GM18861 (cell line): ENCODE data around the gene TMPRSS11E.
"Not testable (repeated sequence)": the region's sequence is repeated elsewhere in the genome, so short reads cannot be mapped to it uniquely, and the experiment has no call there.

Experiments
- ATAC-seq: cut with Tn5 transposase; IDR thresholded peaks from one replicate; pipeline ENCODE4 v1.9.1; 2021; ENCODE audit not compliant: unreplicated experiment

TMPRSS11E gene

DNA sequence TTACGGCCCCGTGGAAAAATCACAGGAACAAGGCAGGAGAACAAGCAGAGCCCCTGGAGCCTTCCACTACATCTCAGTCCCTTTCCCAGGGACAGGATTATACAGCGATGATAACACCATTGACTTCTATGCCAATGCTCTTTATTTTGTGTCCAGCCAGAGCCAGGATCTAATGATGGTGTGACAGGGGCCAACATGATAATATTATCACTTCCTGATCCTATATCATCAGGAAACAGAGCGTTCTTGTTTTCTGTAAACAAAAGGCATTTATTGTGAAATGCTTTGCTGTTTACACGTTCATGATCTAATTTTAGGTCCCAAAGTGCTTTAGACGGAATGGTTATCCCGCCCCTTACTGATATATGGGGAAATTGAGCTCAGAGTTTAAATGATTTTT lies 12.8 kb downstream of the TMPRSS11E start:
- no peak for ATAC-seq

DNA sequence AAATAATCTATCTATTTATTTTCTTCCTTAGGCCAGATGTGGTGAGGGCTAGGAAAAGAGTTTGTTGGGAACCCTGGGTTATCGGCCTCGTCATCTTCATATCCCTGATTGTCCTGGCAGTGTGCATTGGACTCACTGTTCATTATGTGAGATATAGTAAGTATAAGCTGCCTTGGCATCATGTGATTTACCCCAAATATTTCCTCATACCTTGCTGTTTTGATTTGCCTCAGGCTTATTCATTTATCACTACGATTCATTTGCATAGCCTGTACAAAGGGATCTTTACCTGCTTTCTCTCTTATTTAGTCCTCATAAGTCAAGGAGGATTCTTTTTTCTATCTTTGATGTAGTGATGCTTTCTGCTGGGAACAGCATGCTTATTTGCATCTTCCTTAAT lies 14.5 kb downstream of the TMPRSS11E start:
- no peak for ATAC-seq

DNA sequence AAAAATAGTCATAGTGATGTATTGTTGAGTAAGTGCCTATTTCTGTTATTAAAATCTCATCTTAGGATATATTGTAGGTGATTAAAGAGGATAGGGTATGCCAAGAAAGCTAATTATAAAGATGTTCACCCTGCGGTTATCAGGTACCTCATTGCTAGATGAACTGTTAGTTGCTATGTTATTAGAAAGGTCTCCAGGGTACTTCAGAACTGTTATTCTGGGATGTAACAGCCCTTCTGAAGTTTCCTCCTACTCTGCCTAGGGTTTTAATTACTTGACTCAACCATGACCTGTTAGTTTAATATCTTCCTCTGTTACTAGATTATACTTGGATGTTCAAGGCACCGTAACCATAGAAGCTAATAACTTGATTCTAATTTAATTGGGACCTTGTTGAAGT lies 15.4 kb downstream of the TMPRSS11E start:
- no peak for ATAC-seq

DNA sequence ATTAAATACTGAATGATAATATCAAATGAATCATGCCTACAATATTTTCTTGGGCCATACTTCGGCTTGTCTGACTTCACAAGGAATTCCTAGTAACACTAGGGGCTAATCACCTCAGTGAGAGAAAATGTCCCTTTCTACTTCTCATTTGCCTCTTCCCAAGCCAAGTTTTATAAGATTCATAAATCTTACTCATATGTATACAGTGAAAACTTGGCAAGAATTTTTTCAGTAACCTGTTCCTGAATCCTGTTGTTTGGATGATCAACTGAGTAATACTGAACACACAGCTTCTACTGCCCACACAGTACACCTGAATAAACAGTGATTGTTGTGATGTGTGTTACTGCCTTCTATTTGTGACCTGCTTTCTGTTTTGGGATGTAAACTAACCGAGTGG lies 16.5 kb downstream of the TMPRSS11E start:
- no peak for ATAC-seq

DNA sequence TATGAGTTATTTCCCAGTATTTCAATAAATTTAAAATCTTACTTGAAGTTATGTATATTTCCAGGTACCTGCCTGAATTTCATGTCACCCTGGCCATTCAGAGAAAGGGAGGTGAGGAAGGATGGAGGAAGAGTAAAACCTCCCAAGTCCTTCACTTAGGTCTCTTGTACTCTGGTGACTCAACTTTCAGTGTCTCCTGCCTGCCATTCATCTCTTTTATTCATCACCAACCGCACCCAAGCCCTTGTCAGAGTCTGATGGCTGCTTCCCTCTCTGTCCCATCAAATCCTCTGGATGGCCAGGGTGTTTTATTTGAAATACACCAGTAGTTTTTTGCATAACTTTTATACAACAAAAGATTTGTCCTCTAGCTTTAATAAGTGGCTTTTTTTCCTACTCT lies 17.8 kb downstream of the TMPRSS11E start:
- no peak for ATAC-seq

DNA sequence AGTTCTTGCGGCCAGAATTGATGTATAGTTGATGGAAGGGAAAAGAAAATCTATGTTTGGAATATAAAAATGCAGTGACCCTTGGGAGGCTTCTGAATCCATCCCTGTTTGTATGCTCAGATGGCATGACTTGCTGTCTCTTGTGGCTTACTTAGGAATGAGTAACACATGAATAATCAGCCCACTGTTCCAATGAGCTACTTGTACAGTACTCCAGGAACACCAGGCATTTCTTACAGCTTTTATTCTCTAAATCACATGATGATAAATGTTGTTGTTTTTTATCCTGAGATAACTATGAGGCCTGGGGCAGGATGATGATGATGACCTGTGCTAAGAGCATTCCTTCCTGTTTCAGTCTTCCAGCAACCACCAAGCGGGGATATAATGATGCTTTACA lies 18.9 kb downstream of the TMPRSS11E start:
- ATAC-seq: no peak

DNA sequence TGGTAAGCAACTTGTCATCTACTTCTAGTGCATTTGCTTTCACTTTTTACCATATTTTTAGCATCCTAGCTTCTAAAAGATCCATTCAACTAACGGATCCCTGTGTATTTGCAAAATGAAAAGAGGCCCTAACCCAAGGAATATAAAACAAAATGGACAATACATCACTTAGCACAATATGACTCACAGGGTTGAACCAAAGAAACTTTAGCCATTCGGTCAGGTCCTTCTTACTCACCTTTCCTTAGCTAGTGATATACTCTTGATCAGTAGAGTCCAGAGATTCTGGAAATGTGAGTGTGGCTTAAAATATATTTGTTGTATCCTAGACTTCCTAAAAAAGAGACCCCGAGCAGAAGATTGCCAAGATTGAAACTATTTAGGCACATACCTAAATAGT lies 19.5 kb downstream of the TMPRSS11E start:
- no peak for ATAC-seq

DNA sequence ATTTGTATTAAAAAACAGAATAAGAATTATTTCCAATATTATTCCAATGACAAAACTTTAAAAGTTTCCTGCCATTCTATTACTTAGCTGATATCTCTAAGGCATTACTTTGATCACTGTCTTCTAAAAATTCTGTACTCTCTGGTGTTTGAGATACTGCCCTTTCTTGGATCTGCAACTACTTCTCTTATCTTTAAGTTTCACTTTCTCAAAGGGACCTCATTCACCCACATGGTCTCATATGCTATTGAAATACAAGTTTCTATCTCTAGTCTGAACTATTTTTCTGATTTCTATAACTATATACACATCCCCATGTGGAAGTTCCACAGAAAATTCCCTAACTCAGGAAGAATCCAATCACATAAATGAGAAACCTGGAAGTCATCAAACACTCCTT lies 22.2 kb downstream of the TMPRSS11E start:
- ATAC-seq: no peak

DNA sequence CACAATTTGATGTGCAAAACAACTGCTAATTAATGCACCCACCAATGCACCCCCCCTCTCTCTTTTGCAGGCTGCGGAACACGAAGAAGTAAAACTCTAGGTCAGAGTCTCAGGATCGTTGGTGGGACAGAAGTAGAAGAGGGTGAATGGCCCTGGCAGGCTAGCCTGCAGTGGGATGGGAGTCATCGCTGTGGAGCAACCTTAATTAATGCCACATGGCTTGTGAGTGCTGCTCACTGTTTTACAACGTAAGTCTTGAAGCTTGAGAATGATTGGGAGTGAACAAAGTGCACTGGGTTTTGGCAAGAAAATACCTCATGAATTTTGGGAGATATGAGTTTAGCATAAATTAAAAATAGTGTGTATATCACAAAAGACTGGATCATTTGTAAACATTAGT lies 28.9 kb downstream of the TMPRSS11E start:
- ATAC-seq: no peak

DNA sequence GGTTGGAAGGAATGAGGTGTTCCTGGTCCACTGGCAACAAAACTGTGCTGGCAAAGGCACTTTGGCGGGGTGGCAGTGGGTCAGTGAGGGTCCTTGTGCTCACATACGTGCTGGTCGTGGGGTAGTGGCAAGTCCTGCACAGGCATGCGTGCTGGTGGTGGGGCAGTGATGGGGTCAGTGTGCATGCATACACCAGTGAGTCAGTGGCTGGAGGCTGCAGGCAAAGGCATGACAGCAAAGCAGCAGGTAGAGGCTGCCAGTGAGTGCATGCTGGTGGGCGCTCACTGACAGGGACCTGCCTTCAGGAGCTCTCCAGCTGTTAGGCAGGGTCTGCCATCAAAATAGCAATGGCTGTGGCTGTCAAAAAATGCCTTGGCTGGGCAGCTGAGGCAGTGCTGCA lies 42.1 kb downstream of the TMPRSS11E start:
- no peak for ATAC-seq

DNA sequence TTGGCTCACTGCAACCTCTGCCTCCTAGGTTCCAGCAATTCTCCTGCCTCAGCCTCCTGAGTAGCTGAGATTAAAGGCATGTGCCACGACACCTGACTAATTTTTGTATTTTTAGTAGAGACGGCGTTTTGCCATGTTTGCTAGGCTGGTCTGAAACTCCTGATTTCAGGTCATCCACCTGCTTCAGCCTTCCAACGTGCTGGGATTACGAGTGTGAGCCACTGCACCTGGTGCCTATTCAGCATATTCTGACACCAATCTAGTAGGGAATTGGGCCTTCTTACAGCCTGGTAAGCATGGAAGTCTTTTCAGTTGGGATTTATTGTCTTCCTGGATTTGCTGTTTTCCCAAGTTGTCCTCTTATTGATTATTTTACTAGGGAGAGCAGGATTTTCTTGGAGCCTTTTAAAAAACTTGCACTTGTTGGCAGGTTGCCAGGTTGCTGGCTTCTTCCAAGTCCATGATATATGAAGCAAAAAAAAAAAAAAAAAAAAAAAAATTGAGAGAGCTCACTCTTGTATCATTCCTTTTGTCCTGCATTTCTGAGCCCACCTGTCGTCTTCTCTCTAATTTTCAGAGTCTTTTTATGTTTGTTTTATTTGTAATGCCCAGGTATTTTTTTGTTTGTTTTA lies 43.7 kb downstream of the TMPRSS11E start:
- ATAC-seq: no peak

DNA sequence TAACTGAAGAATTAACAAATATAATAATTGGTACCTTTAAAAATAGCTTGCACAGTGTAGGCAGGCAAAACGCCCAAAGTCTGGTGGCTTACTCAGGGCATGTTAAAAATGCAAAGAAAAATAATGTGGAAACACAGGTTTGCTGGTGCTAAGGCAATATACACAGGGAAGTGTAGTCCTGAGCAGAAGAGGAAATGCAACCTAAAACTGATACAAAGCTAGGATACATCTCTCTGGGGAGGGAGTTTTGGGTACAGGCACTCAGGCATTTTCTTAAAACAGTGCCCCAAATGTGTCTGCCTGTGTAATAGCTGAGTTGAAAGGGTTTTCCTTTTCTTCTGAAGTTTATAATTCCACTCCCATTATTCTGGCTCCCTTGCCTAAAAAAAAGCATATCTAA lies 47.4 kb downstream of the TMPRSS11E start:
- no peak for ATAC-seq

DNA sequence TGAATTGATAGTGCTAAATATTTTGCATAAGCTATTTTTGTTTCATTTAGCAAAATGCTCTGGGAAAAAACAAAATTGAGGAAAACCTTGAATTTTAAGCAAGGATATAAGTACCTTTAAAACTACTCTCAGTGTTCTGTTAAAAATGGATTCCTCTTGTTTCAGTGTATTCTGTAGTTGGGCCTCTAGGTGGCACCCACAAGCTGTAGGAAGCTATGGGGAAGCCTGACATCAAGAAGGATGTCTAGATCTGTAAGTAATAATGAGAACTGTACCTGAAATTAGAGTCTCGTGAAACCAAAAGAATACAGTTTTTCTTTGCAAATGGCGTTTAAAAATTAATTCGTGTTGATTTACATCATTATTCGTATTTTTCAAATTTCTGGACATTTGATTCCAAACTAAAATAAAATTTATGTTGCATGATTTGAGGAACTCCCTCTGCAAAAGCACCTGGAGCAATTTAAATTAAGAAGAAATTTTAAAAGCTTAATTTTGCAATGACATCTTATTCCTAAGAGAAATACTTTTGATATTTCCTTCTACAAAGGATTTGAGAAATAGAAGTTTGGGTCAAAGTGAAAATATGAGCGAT lies 51.2 kb downstream of the TMPRSS11E start:
- peak; percentile 84 for ATAC-seq

DNA sequence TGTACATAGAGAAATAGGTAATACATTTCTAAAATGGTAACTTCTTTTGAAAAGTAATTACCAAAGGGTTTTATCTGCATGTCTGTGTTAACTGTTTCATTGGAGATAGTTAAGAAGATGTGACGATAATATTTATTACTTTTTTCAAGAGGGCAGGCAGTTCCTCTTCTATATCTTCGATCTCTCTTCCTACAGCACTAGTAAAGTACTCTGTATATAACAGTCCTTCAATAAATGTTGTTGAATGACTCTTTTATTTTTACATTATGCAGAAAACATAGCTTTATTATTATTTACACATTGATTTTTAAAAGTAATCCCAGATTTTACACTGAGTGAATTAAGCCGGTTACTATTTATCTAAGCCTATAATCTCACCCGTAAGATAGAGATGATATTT lies 51.8 kb downstream of the TMPRSS11E start:
- ATAC-seq: no peak

DNA sequence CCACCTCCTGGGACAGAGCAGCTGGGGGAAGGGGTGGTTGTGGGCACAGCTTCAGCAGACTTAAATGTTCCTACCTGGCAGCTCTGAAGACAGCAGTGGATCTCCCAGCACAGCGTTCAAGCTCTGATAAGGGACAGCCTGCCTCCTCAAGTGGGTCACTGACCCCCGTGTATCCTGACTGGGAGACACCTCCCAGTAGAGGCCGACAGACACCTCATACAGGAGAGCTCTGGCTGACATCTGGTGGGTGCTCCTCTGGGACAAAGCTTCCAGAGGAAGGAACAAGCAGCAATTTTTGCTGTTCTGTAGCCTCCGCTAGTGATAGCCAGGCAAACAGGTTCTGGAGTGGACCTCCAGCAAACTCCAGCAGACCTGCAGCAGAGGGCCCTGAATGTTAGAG lies 56.2 kb downstream of the TMPRSS11E start:
- ATAC-seq: not testable (repeated sequence)

DNA sequence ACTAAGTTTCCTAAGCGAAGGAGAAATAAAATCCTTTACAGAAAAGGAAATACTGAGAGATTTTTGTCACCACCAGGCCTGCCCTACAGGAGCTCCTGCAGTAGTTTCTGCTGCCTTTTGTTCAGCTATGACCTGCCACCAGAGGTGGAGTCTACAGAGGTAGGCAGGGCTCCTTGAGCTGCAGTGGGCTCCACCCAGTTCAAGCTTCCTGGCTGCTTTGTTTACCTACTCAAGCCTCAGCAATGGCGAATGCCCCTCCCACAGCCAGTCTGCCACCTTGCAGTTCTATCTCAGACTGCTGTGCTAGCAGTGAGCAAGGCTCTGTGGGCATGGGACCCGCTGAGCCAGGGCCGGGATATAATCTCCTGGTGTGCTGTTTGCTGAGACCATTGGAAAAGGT lies 57.6 kb downstream of the TMPRSS11E start:
- not testable (repeated sequence) for ATAC-seq

DNA sequence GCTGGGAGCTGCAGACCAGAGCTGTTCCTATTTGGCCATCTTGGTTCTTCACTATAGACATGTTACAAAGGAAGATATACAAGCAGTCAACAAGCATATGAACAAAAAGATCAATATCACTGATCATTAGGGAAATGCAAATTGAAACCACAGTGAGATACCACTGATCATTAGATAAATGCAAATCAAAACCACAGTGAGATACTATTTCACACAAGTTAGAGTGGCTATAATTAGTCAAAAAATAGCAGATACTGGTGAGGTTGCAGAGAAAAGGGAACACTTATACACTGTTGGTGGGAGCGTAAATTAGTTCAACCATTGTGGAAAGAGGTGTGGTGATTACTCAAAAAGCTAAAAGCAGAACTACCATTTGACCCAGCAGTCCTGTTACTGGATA lies 58.2 kb downstream of the TMPRSS11E start:
- ATAC-seq: peak; percentile 64

DNA sequence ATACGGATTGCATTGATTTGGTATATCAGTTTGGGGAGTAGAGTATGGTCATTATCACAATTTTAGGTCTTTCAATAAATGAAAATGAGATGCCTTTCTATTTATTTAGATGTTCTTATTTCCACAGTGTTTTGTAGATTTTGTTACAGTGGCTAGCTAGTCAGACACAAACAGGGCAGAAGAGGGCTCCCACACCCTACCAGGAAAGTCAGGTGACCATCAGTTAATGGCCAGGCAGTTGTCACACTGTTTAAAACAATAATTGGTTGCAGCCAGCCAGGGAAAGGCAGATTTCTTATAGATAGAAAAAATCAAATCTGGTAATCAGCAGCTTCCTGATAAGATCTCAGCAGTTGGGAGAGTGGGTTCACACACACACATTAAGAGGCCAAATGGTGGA lies 71.6 kb downstream of the TMPRSS11E start:
- no peak for ATAC-seq

DNA sequence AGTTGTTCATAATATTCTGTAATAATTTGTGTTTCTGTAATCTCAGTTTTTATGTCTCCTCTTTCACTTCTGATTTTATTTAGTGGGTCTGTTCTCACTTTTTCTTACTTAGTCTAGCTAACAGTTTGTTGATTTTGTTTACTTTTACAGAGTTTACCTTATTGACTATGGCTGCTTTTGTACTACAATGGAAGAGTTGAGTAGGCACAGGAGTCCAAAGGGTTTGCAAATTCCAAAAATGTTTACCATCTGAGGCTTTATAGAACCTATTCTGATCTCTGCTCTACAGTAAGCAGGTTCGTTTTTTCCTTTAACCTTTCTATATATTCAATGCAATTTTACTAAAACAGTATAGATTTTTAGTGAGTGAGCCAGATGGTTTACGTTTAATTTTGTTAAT lies 73.7 kb downstream of the TMPRSS11E start:
- no peak for ATAC-seq

DNA sequence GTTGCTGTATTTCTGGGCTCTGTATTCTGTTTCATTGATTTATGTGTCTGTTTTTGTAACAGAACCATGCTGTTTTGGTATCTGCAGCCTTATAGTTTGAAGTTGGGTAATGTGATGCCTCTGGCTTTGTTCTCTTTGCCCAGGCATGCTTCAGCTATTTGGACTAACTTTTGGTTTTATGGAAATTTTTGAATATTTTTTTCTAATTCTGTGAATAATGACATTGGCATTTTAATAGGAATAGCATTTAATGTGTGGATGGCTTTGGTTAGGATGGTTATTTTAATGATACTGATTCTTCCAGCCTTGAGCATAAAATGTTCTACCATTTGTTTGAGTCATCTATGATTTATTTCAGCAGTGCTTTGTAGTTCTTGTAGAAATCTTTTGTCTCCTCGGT lies 75.0 kb downstream of the TMPRSS11E start:
- ATAC-seq: not testable (repeated sequence)

DNA sequence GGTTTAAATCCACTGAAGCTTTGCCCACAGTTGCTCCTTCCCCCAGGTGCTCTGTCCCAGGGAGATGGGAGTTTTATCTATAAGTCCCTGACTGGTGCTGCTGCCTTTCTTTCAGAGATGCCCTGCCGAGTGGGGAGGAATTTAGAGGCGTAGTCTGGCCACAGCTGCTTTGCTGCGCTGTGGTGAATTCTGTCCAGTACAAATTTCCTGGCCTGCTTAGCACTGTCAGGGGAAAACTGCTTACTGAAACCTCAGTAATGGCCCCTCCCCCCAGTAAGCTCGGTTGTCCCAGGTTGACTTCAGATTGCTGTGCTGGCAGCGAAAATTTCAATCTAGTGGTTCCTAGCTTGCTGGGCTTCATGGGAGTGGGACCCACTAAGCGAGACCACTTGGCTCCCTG lies 88.7 kb downstream of the TMPRSS11E start:
- no peak for ATAC-seq

DNA sequence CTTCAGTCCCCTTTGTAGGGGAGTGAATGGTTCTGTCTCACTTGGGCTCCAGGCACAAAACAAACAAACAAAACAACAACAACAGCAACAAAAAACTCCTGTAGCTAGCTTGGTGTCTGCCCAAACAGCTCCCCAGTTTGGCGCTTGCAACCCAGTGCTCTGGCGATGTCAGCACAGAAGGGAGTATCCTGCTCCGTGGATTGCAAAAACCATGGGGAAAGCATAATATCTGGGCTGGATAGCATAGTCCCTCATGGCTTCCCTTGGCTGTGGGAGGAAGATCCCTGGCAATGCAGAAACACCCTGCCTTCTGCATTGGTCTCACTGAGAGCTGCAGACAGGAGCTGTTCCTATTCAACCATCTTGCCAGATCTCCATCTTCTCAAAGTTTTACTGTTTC lies 89.1 kb downstream of the TMPRSS11E start:
- no peak for ATAC-seq

DNA sequence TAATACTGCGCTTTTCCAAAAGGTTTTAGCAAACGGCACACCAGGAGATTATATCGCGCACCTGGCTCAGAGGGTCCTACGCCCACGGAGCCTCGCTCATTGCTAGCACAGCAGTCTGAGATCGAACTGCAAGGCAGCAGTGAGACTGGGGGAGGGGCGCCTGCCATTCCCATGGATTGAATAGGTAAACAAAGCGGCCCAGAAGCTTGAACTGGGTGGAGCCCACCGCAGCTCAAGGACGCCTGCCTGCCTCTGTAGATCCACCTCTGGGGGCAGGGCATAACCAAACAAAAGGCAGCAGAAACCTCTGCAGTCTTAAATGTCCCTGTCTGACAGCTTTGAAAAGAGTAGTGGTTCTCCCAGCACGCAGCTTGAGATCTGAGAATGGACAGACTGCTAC lies 95.5 kb downstream of the TMPRSS11E start:
- not testable (repeated sequence) for ATAC-seq
